Activated CD4-positive, alpha-beta memory T cell treated with anti-CD3 and anti-CD28 coated beads for 36 hours (primary cell): ENCODE data around the gene MYLK4. TPM values are rescaled to one million over a fixed set of nuclear protein-coding genes. Genes with fewer than 3 reads are reported as not detected.
A peak's percentile ranks its signal among the peaks of the same experiment; 100 is the strongest.

Experiments used
- CTCF ChIA-PET: fragments of 350-600 bp; sonication (Branson Sonifier 250); formaldehyde crosslinking; loops from one replicate; lab custom pipeline; 2021; ENCODE audit warnings: antibody characterized with exemption, inconsistent platforms; lab: Charles Lee
- POLR2A ChIA-PET: fragments of 350-600 bp; sonication (Branson Sonifier 250); formaldehyde crosslinking; loops from one replicate; lab custom pipeline; 2021; ENCODE audit warnings: antibody characterized with exemption; lab: Charles Lee
- DNase-seq: peaks from one replicate; pipeline ENCODE4 v3.0.0-alpha.2; 2020
- H3K27ac Mint-ChIP-seq: one replicate; pipeline ENCODE4 v1.8.0; 2021; ENCODE audit warnings: mixed read lengths
- H3K27me3 Mint-ChIP-seq: one replicate; pipeline ENCODE4 v1.8.0; 2021; ENCODE audit warnings: mixed read lengths
- H3K36me3 Mint-ChIP-seq: one replicate; pipeline ENCODE4 v1.8.0; 2021; ENCODE audit warnings: mixed read lengths
- H3K4me1 Mint-ChIP-seq: one replicate; pipeline ENCODE4 v1.8.0; 2021; ENCODE audit warnings: low read depth, mixed read lengths
- H3K4me3 Mint-ChIP-seq: one replicate; pipeline ENCODE4 v1.8.0; 2021; ENCODE audit warnings: mild to moderate bottlenecking, mixed read lengths
- H3K9me3 Mint-ChIP-seq: one replicate; pipeline ENCODE4 v1.8.0; 2021; ENCODE audit warnings: mixed read lengths
- intact Hi-C: fragments of 100-400 bp; cut with micrococcal nuclease; formaldehyde crosslinking; loops from one replicate; pipeline ENCODE4 v1.15.1; 2023
- total RNA-seq, 2 experiments: library from RNA; stranded (reverse); gene quantifications; one replicate each; pipeline ENCODE4 v1.2.3, GENCODE V29; 2021

Gene MYLK4
- total RNA-seq, 2 experiments from 2014 or later: 0.05 to 0.07 TPM

- Mint-ChIP-seq H3K27ac (no peak overlapping the region), H3K9me3 (no peaks in the 10 kb centered on the region), H3K27me3 (no peaks in the 10 kb centered on the region), H3K4me1 (peaks cover 34% of the 10 kb centered on the region), H3K4me3 (no peak overlapping the region), H3K36me3 (peaks cover 10% of the 10 kb centered on the region)
- DNase-seq: no peak
- intact Hi-C loops: loop anchor here (1.0 kb wide), 5 partner anchors 50 to 198 kb away; partner anchors contain the start of gene SERPINB1
- ChIA-PET CTCF (interaction anchor here (0.6 to 3.9 kb wide), 39 partner anchors 9 to 437 kb away, joined by 3 to 56 read pairs (median 4); partner anchors contain the start of genes SERPINB1, SERPINB9 and WRNIP1), POLR2A (interaction anchor here (0.6 to 1.7 kb wide), 4 partner anchors 26 to 198 kb away, joined by 3 to 12 read pairs (median 4); partner anchors contain the start of gene SERPINB1)
Measured at GRCh38 chr6:2791450-2791974, 40.8 kb upstream of the MYLK4 start.

GRCh38 chr6:2790588-2791449, 40.1 kb upstream of the MYLK4 start:
- Mint-ChIP-seq H3K27ac (no peak overlapping the region), H3K4me3 (no peak overlapping the region), H3K9me3 (no peaks in the 10 kb centered on the region), H3K36me3 (peaks cover 16% of the 10 kb centered on the region), H3K4me1 (peaks cover 31% of the 10 kb centered on the region), H3K27me3 (no peaks in the 10 kb centered on the region)
- POLR2A ChIA-PET: interaction anchor here (0.6 to 1.7 kb wide), 3 partner anchors 25 to 150 kb away, joined by 3 to 12 read pairs (median 4); partner anchors contain the start of gene SERPINB1
- CTCF ChIA-PET: interaction anchor here (0.6 to 3.9 kb wide), 39 partner anchors 9 to 437 kb away, joined by 3 to 56 read pairs (median 4); partner anchors contain the start of genes SERPINB1, SERPINB9 and WRNIP1
- DNase-seq: peak; percentile 82
- intact Hi-C loops: loop anchor here (1.0 kb wide), 5 partner anchors 50 to 198 kb away; partner anchors contain the start of gene SERPINB1

GRCh38 chr6:2786269-2786668, 35.5 kb upstream of the MYLK4 start:
- intact Hi-C loops: no loop called here
- H3K27me3 Mint-ChIP-seq: no peaks in the 10 kb centered on the region
- H3K4me1 Mint-ChIP-seq: peaks cover 2% of the 10 kb centered on the region
- ChIA-PET POLR2A (no interaction called here), CTCF (no interaction called here)
- no peak overlapping the region for H3K4me3 Mint-ChIP-seq
- peaks cover 28% of the 10 kb centered on the region for H3K36me3 Mint-ChIP-seq
- no peak for DNase-seq
- H3K9me3 Mint-ChIP-seq: no peaks in the 10 kb centered on the region
- no peak overlapping the region for H3K27ac Mint-ChIP-seq

GRCh38 chr6:2784930-2785329, 34.2 kb upstream of the MYLK4 start:
- ChIA-PET CTCF (interaction anchor here (1.3 kb wide), 1 partner anchor 36 kb away, joined by 3 read pairs; no protein-coding TSS in a partner anchor), POLR2A (no interaction called here)
- no peaks in the 10 kb centered on the region for H3K9me3 Mint-ChIP-seq
- intact Hi-C loops: no loop called here
- peaks cover 39% of the 10 kb centered on the region for H3K36me3 Mint-ChIP-seq
- H3K27me3 Mint-ChIP-seq: no peaks in the 10 kb centered on the region
- peak overlapping the region; percentile 19 for H3K27ac Mint-ChIP-seq
- H3K4me3 Mint-ChIP-seq: no peak overlapping the region
- no peaks in the 10 kb centered on the region for H3K4me1 Mint-ChIP-seq
- no peak for DNase-seq

GRCh38 chr6:2784061-2784460, 33.3 kb upstream of the MYLK4 start:
- intact Hi-C loops: no loop called here
- Mint-ChIP-seq H3K27me3 (no peaks in the 10 kb centered on the region), H3K27ac (no peak overlapping the region), H3K4me3 (no peak overlapping the region), H3K4me1 (no peaks in the 10 kb centered on the region), H3K9me3 (no peaks in the 10 kb centered on the region), H3K36me3 (peaks cover 42% of the 10 kb centered on the region)
- ChIA-PET POLR2A (no interaction called here), CTCF (interaction anchor here (0.8 to 1.3 kb wide), 2 partner anchors 23 to 35 kb away, joined by 3 read pairs; no protein-coding TSS in a partner anchor)
- no peak for DNase-seq

GRCh38 chr6:2783188-2783963, 32.7 kb upstream of the MYLK4 start:
- Mint-ChIP-seq H3K27me3 (no peaks in the 10 kb centered on the region), H3K4me3 (no peak overlapping the region), H3K36me3 (peaks cover 43% of the 10 kb centered on the region), H3K27ac (no peak overlapping the region), H3K9me3 (no peaks in the 10 kb centered on the region), H3K4me1 (no peaks in the 10 kb centered on the region)
- intact Hi-C loops: no loop called here
- ChIA-PET POLR2A (interaction anchor here (1.1 kb wide), 1 partner anchor 18 kb away, joined by 3 read pairs; no protein-coding TSS in a partner anchor), CTCF (interaction anchor here (0.8 to 1.3 kb wide), 2 partner anchors 23 to 34 kb away, joined by 3 read pairs; no protein-coding TSS in a partner anchor)
- DNase-seq: no peak

GRCh38 chr6:2782825-2783187, 32.1 kb upstream of the MYLK4 start:
- Mint-ChIP-seq H3K36me3 (peaks cover 41% of the 10 kb centered on the region), H3K27ac (no peak overlapping the region)

GRCh38 chr6:2782356-2782708, 31.6 kb upstream of the MYLK4 start:
- Mint-ChIP-seq H3K27me3 (no peaks in the 10 kb centered on the region), H3K27ac (no peak overlapping the region), H3K9me3 (no peaks in the 10 kb centered on the region), H3K4me1 (peaks cover 2% of the 10 kb centered on the region), H3K4me3 (no peak overlapping the region), H3K36me3 (peaks cover 36% of the 10 kb centered on the region)
- intact Hi-C loops: no loop called here
- CTCF ChIA-PET: interaction anchor here (1.5 to 2.5 kb wide), 2 partner anchors 9 to 129 kb away, joined by 3 to 13 read pairs; no protein-coding TSS in a partner anchor
- no peak for DNase-seq
- POLR2A ChIA-PET: interaction anchor here (1.1 kb wide), 1 partner anchor 17 kb away, joined by 3 read pairs; no protein-coding TSS in a partner anchor

More at GRCh38 chr6:2782825-2783187, 32.1 kb upstream of the MYLK4 start:
- H3K4me1 Mint-ChIP-seq: no peaks in the 10 kb centered on the region
- ChIA-PET CTCF (no interaction called here), POLR2A (interaction anchor here (1.1 kb wide), 1 partner anchor 17 kb away, joined by 3 read pairs; no protein-coding TSS in a partner anchor)
- DNase-seq: no peak
- H3K27me3 Mint-ChIP-seq: no peaks in the 10 kb centered on the region
- H3K9me3 Mint-ChIP-seq: no peaks in the 10 kb centered on the region
- intact Hi-C loops: no loop called here
- H3K4me3 Mint-ChIP-seq: no peak overlapping the region

- no peaks in the 10 kb centered on the region for H3K9me3 Mint-ChIP-seq
Measured at GRCh38 chr6:2781685-2782355, 31.1 kb upstream of the MYLK4 start.

GRCh38 chr6:2780102-2780737, 29.5 kb upstream of the MYLK4 start:
- H3K4me1 Mint-ChIP-seq: peaks cover 10% of the 10 kb centered on the region
- ChIA-PET CTCF (interaction anchor here (2.5 kb wide), 1 partner anchor 11 kb away, joined by 13 read pairs; no protein-coding TSS in a partner anchor), POLR2A (interaction anchor here (1.0 kb wide), 1 partner anchor 12 kb away, joined by 3 read pairs; no protein-coding TSS in a partner anchor)
- intact Hi-C loops: no loop called here
- H3K4me3 Mint-ChIP-seq: no peak overlapping the region
- H3K9me3 Mint-ChIP-seq: no peaks in the 10 kb centered on the region
- peaks cover 32% of the 10 kb centered on the region for H3K36me3 Mint-ChIP-seq
- no peaks in the 10 kb centered on the region for H3K27me3 Mint-ChIP-seq
- DNase-seq: no peak
- no peak overlapping the region for H3K27ac Mint-ChIP-seq

More at GRCh38 chr6:2781685-2782355, 31.1 kb upstream of the MYLK4 start:
- intact Hi-C loops: no loop called here
- Mint-ChIP-seq H3K4me3 (no peak overlapping the region), H3K4me1 (peaks cover 2% of the 10 kb centered on the region), H3K36me3 (peaks cover 33% of the 10 kb centered on the region), H3K27ac (no peak overlapping the region), H3K27me3 (no peaks in the 10 kb centered on the region)
- DNase-seq: no peak
- ChIA-PET CTCF (interaction anchor here (1.5 to 2.5 kb wide), 2 partner anchors 9 to 130 kb away, joined by 3 to 13 read pairs; no protein-coding TSS in a partner anchor), POLR2A (interaction anchor here (1.1 kb wide), 1 partner anchor 16 kb away, joined by 3 read pairs; no protein-coding TSS in a partner anchor)
